Astrocyte of the cerebellum (primary cell): ENCODE data around the gene ZNF451.

ENCODE experiments used
- DNase-seq: peaks from one replicate; pipeline ENCODE4 v3.0.0-alpha.2; 2011; ENCODE audit warnings: low read depth
- H3K4me3 ChIP-seq: 2 replicates; pipeline ENCODE4 v1.5.1; 2011; ENCODE audit warnings: mild to moderate bottlenecking, low read depth, low read length, moderate library complexity
- CTCF ChIP-seq: IDR thresholded peaks from 2 replicates; pipeline ENCODE4 v1.5.1; 2012; ENCODE audit warnings: low read length, low read depth, moderate library complexity, mild to moderate bottlenecking; ENCODE audit errors: missing control alignments
- in situ Hi-C: cut with HindIII; loops from 2 replicates; pipeline ENCODE4 v1.10.0; 2017; ENCODE audit warnings: low sequenced_read_pairs

ZNF451 gene

GRCh38 chr6:57134954-57135353 is 45.0 kb downstream of the ZNF451 start:
- DNase-seq: no peak
- H3K4me3 ChIP-seq: no peak overlapping the region
- no peak for TF ChIP-seq CTCF
- in situ Hi-C loops: no loop called here

DNA sequence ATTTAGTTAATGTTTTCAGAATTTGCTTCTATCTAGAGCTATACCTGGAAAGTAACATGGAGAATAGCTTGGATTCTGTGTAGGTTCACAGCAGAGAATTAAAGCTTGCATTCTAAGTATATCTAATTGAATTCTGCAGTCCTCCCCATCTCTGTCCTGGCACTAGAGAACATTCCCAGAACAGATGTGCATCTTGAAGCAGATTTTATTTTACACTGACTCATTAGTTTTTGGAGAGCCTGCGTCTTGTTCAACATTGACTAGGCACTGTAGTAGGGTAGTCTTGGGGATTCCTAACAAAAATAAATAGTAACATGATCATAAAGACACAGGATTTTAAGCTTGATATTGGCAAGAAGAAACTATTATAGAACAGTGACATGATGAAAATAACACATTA is 45.9 kb downstream of the ZNF451 start:
- in situ Hi-C loops: no loop called here
- no peak overlapping the region for H3K4me3 ChIP-seq
- no peak for DNase-seq
- no peak for TF ChIP-seq CTCF

- no peak for DNase-seq
- no peak overlapping the region for H3K4me3 ChIP-seq
- in situ Hi-C loops: no loop called here
- TF ChIP-seq CTCF: no peak
These were observed 47.4 kb downstream of the ZNF451 start for GRCh38 chr6:57137350-57137749.

DNA sequence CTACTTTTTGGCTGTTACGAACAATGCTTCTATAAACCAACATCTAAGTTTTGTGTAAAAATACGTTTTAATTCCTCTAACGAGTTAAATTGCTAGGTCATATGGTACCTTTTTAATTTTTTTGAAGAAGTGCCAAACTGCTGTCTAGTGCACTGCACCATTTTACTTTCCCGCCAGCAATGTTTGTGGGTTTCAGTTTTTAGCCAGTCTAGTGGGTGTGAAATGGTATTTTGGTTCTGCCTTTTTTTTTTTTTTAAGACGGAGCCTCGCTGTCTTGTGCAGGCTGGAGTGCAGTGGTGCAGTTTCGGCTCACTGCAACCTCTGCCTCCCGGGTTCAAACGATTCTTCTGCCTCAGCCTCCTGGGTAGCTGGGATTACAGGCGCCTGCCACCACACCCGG is 48.0 kb downstream of the ZNF451 start:
- in situ Hi-C loops: no loop called here
- TF ChIP-seq CTCF: no peak
- no peak for DNase-seq
- no peak overlapping the region for H3K4me3 ChIP-seq

DNA sequence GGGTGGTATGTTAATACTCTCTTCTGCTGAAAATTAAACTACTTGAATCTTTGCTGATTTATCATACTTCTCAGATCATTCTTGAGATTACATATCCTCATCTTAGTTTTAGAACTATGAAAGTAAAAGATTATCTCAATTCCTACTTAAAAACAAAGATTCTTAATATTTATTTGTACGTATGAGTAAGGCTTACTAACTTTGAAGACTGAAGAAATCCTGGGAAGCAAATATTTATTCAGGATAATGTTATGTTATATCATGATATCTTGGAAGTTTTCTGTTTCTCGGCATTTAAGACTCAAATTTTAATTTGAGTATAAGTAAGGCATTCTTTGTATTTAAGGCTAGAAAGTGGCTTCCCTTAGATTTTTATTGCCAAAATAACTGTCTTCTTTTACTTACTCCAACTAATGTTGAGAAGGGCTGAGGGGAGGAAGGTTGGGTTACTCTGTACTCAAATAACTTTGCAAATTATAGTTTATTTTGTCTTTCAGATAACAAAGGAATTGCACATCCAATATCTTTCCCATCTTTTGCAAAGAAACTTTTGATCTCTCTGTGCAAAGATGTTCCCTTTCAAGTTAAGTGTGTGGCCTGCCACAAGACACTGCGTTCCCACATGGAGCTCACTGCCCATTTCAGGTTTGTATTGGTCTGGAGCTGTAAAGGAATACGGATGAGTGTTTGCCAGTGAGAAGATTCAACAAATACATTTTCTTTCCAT is 51.6 kb downstream of the ZNF451 start:
- in situ Hi-C loops: no loop called here
- no peak for DNase-seq
- TF ChIP-seq CTCF: no peak
- H3K4me3 ChIP-seq: no peak overlapping the region

- TF ChIP-seq CTCF: no peak
- in situ Hi-C loops: no loop called here
- no peak for DNase-seq
- H3K4me3 ChIP-seq: no peak overlapping the region
These were observed 52.2 kb downstream of the ZNF451 start for GRCh38 chr6:57142178-57142525.
